ENCODE measurements around the gene TMEM247.

GRCh38 chr2:46458763-46459500 is 20.4 kb upstream of the TMEM247 start:
- no peak for TF ChIP-seq CTCF (conservative IDR thresholded peaks at IDR 0.05)
- TF ChIP-seq ZFX (IDR thresholded peaks at IDR 0.05) = no peak

All from C4-2B (cell line).